ENCODE measurements around the gene MGMT. TPM values are rescaled to one million over a fixed set of nuclear protein-coding genes. Genes with fewer than 3 reads are reported as not detected.

Gene MGMT
- total RNA-seq, 1 donor from 2014 or later, result 19.4 TPM

- Histone ChIP-seq H3K9me3 (no peaks in the 10 kb centered on the region), H3K36me3 (no peaks in the 10 kb centered on the region), H3K4me3 (no peak overlapping the region), H3K27me3 (no peaks in the 10 kb centered on the region), H3K27ac (no peak overlapping the region), H3K4me1 (no peaks in the 10 kb centered on the region)
- intact Hi-C loops (cut with DNase I), result no loop called here
- no peak for ATAC-seq
- DNase-seq, result no peak
- no peak for TF ChIP-seq CTCF (IDR thresholded peaks at IDR 0.05)
Measured at GRCh38 chr10:129728246-129728820, 261.3 kb downstream of the MGMT start.

- no peak for TF ChIP-seq CTCF (IDR thresholded peaks at IDR 0.05)
- DNase-seq (no peak), ATAC-seq (no peak)
- no peaks in the 10 kb centered on the region for H3K9me3 ChIP-seq
- H3K27me3 ChIP-seq, result no peaks in the 10 kb centered on the region
- H3K36me3 ChIP-seq, result no peaks in the 10 kb centered on the region
- no peak overlapping the region for H3K4me3 ChIP-seq
- H3K4me1 ChIP-seq, result no peaks in the 10 kb centered on the region
- no peak overlapping the region for H3K27ac ChIP-seq
- intact Hi-C loops (cut with DNase I), result no loop called here
Measured at GRCh38 chr10:129728905-129729795, 262.1 kb downstream of the MGMT start.

GRCh38 chr10:129730272-129730992 is 263.4 kb downstream of the MGMT start:
- DNase-seq (no peak), ATAC-seq (no peak)
- no peaks in the 10 kb centered on the region for H3K4me1 ChIP-seq
- H3K27ac ChIP-seq, result no peak overlapping the region
- no peaks in the 10 kb centered on the region for H3K27me3 ChIP-seq
- no peak for TF ChIP-seq CTCF (IDR thresholded peaks at IDR 0.05)
- H3K9me3 ChIP-seq, result no peaks in the 10 kb centered on the region
- intact Hi-C loops (cut with DNase I), result no loop called here
- no peaks in the 10 kb centered on the region for H3K36me3 ChIP-seq
- no peak overlapping the region for H3K4me3 ChIP-seq

GRCh38 chr10:129730993-129731325 is 263.9 kb downstream of the MGMT start:
- Histone ChIP-seq H3K4me1 (no peaks in the 10 kb centered on the region), H3K4me3 (no peak overlapping the region), H3K36me3 (no peaks in the 10 kb centered on the region), H3K9me3 (no peaks in the 10 kb centered on the region), H3K27ac (no peak overlapping the region), H3K27me3 (no peaks in the 10 kb centered on the region)
- no peak for DNase-seq
- no peak for ATAC-seq
- TF ChIP-seq CTCF (IDR thresholded peaks at IDR 0.05), result no peak
- intact Hi-C loops (cut with DNase I), result no loop called here

- Histone ChIP-seq H3K36me3 (no peaks in the 10 kb centered on the region), H3K4me1 (no peaks in the 10 kb centered on the region), H3K9me3 (no peaks in the 10 kb centered on the region), H3K27ac (no peak overlapping the region), H3K4me3 (no peak overlapping the region), H3K27me3 (no peaks in the 10 kb centered on the region)
- DNase-seq, result no peak
- TF ChIP-seq CTCF (IDR thresholded peaks at IDR 0.05), result no peak
- ATAC-seq, result no peak
- intact Hi-C loops (cut with DNase I), result no loop called here
Measured at GRCh38 chr10:129740532-129741279, 273.7 kb downstream of the MGMT start.
